SW480 (cell line): Measurements from ENCODE around the gene LCTL.
"Not testable (repeated sequence)": the region's sequence is repeated elsewhere in the genome, so short reads cannot be mapped to it uniquely, and the experiment has no call there.

Source experiments
- DNase-seq: peaks from one replicate; pipeline ENCODE4 v3.0.0-alpha.2; 2016; ENCODE audit warnings: low spot score

Gene LCTL

DNA sequence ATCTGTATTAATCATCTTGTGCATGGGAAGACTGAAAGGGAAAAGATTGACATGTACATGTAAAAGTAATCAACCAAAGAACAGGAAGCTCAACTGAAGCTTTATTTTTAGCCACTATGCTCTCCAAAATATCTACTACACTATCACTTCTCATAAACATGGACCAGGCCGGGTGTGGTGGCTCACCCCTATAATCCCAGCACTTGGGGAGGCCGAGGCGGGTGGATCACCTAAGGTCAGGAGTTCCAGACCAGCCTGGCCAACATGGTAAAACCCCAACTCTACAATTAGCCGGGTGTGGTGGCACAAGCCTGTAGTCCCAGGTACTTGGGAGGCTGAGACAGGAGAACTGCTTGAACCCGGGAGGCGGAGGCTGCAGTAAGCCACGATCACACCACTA lies 65.5 kb downstream of the LCTL start:
- not testable (repeated sequence) for DNase-seq

GRCh38 chr15:66498501-66499386 lies 67.1 kb downstream of the LCTL start:
- DNase-seq, result no peak
